Prostate gland (tissue), 2 donors: Measurements from ENCODE around the gene MCFD2. TPM values are rescaled to one million over a fixed set of nuclear protein-coding genes. Genes with fewer than 3 reads are reported as not detected.
"Not testable (repeated sequence)": the region's sequence is repeated elsewhere in the genome, so short reads cannot be mapped to it uniquely, and the experiment has no call there.

ENCODE experiments used
- DNase-seq: peaks from one replicate; pipeline ENCODE4 v3.0.0-alpha.2; 2019; ENCODE audit warnings: low spot score
- H3K27ac ChIP-seq, 2 donors: fragments of 200-600 bp; sonication (generic); 2 replicates each; pipeline ENCODE4 v1.5.1; 2017 to 2019
- H3K27me3 ChIP-seq: fragments of 200-600 bp; sonication (generic); replicated peaks from 2 replicates; pipeline ENCODE4 v1.5.1; 2019; ENCODE audit not compliant: insufficient read depth
- H3K36me3 ChIP-seq, 2 donors: fragments of 200-600 bp; sonication (generic); 1 replicate in 1 of 2; 2 replicates in 1 of 2; pipeline versions ENCODE4 v1.5.1 to v1.8.1; 2017 to 2019
- H3K4me1 ChIP-seq: fragments of 200-600 bp; sonication (generic); replicated peaks from 2 replicates; pipeline ENCODE4 v1.5.1; 2019
- H3K4me3 ChIP-seq, 2 donors: fragments of 200-600 bp; sonication (generic); 2 replicates each; pipeline ENCODE4 v1.5.1; 2017 to 2019
- H3K9me3 ChIP-seq: fragments of 200-600 bp; sonication (generic); 2 replicates; pipeline ENCODE4 v1.5.1; 2017
- POLR2A ChIP-seq: fragments of 450-650 bp; IDR thresholded peaks from one replicate; pipeline ENCODE4 v1.6.1; 2016; ENCODE audit warnings: antibody characterized with exemption, mild to moderate bottlenecking
- POLR2AphosphoS5 ChIP-seq: sonication (generic); formaldehyde crosslinking; IDR thresholded peaks from one replicate; pipeline ENCODE4 v1.6.1; 2017; ENCODE audit warnings: antibody characterized with exemption
- WGBS: methylation state at CpG from one replicate; pipeline ENCODE4 v1.1.5; 2018; 5-methylcytosine and 5-hydroxymethylcytosine counted together
- intact Hi-C: fragments of 100-400 bp; cut with DNase I; formaldehyde crosslinking; loops from one replicate; pipeline ENCODE4 v1.14.2; 2022
- total RNA-seq, 2 donors: library from RNA; depleted of rRNA; stranded (reverse); fragments of >200 nt; gene quantifications; one replicate each; pipeline ENCODE4 v1.1.0, GENCODE V29; 2016
- TF ChIP-seq, protein P1 (sequence below), 4 experiments: fragments of 200-600 bp in 2 of 4; fragments of 450-650 bp in 2 of 4; sonication (generic) in 2 of 4; IDR thresholded peaks; 1 replicate in 3 of 4; 2 replicates in 1 of 4; pipeline ENCODE4 v1.5.1; 2016 to 2019; ENCODE audit warnings: antibody characterized with exemption in 4 of 4, mild to moderate bottlenecking in 2 of 4, moderate library complexity in 2 of 4

The MCFD2 gene
- total RNA-seq, 2 donors from 2014 or later: 77.9 to 88.4 TPM

DNA sequence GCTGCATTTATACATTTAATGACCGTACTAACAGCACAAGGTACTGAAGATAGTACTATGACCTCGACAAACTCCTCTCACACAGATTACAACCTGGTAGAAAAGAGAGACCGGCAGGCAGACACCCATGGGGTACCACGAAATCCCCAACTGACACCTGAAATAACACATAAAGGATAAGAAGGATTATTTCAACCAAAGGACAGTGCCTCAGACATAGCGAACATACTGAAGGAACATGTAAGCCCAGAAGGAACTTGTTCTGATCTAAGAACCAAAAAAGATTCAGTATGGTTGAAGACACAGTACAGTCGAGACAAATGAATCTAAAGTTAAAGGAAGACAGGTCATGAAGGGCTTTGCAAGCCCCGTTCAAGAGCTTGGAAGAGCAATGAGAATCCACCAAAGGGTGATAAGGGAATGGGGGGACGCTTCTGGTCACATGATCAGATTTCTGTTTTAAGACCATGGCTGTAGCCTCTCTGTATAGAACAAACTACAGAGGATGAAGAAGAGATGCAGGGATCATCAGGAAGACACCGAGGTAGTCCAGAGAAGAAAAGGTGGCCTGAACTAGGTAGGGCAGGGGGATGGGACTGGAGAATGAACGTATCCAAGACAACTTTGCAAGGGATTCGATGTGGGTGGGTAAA is 902 bp downstream of the MCFD2 start:
- 29% methylated on average over 11 of the region's 11 CpGs for WGBS
- H3K36me3 ChIP-seq: no peaks in the 10 kb centered on the region
- H3K4me1 ChIP-seq: peaks cover 12% of the 10 kb centered on the region
- intact Hi-C loops: no loop called here
- TF ChIP-seq POLR2A: no peak
- no peak for TF ChIP-seq POLR2AphosphoS5
- TF ChIP-seq, protein P1, sequence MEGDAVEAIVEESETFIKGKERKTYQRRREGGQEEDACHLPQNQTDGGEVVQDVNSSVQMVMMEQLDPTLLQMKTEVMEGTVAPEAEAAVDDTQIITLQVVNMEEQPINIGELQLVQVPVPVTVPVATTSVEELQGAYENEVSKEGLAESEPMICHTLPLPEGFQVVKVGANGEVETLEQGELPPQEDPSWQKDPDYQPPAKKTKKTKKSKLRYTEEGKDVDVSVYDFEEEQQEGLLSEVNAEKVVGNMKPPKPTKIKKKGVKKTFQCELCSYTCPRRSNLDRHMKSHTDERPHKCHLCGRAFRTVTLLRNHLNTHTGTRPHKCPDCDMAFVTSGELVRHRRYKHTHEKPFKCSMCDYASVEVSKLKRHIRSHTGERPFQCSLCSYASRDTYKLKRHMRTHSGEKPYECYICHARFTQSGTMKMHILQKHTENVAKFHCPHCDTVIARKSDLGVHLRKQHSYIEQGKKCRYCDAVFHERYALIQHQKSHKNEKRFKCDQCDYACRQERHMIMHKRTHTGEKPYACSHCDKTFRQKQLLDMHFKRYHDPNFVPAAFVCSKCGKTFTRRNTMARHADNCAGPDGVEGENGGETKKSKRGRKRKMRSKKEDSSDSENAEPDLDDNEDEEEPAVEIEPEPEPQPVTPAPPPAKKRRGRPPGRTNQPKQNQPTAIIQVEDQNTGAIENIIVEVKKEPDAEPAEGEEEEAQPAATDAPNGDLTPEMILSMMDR (IDR thresholded peaks at IDR 0.05): no peak
- H3K27ac ChIP-seq: peak overlapping the region; percentile 92 to 96
- H3K4me3 ChIP-seq: peak overlapping the region; percentile 97 to 100
- DNase-seq: no peak
- H3K27me3 ChIP-seq: no peaks in the 10 kb centered on the region
- H3K9me3 ChIP-seq: no peaks in the 10 kb centered on the region

DNA sequence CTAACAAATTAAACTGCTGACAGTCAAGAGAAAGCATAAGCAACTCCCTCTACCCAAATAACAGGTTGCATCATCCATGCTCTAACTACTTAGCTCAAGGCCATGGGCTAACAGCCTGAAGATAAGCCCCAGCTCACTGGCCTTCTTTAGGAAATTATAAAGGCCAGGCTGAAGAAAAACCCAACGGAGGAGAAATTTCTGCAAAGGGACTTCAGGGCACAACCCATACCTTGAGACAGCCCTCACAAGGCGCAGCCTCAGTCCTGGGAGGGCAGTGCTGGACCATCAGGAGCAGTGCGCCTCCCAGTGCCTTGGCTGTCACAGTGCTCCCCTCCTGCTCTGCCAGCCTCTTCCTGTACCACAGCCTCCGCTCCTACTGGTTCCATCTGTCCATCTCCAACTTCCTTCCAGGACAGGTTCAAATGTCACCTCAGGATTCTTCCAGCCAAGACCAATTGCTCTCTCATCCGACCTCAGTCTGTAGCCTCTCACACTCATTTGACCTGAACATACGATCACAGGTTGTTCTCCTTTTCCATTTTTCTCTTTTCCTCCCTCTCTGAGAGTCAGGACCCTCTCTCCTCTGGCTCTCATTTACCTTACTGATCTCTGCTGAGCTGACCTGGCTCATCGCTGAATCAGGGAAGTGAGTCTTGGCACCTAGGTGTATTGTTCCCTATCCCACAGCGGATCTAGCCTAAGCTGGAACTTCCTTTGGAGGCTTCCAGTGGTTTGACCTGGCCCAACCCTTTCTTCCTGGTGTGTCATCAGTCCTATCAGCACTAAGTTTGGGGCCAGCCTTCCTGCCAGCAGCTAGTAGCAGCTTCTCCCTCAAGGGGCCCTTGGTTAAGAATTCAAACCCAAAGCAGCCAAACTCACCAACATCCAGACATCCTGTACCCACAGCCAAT is 1.9 kb downstream of the MCFD2 start:
- H3K27me3 ChIP-seq: no peaks in the 10 kb centered on the region
- no peaks in the 10 kb centered on the region for H3K9me3 ChIP-seq
- 83% methylated on average over 8 of the region's 8 CpGs for WGBS
- H3K27ac ChIP-seq: no peak overlapping the region
- peaks cover 12% of the 10 kb centered on the region for H3K4me1 ChIP-seq
- peaks cover 0 to 3% of the 10 kb centered on the region in 2 donors for H3K36me3 ChIP-seq
- DNase-seq: no peak
- TF ChIP-seq POLR2AphosphoS5 (no peak), POLR2A (no peak)
- TF ChIP-seq, protein P1 (IDR thresholded peaks at IDR 0.05): no peak
- intact Hi-C loops: no loop called here
- H3K4me3 ChIP-seq: no peak overlapping the region

DNA sequence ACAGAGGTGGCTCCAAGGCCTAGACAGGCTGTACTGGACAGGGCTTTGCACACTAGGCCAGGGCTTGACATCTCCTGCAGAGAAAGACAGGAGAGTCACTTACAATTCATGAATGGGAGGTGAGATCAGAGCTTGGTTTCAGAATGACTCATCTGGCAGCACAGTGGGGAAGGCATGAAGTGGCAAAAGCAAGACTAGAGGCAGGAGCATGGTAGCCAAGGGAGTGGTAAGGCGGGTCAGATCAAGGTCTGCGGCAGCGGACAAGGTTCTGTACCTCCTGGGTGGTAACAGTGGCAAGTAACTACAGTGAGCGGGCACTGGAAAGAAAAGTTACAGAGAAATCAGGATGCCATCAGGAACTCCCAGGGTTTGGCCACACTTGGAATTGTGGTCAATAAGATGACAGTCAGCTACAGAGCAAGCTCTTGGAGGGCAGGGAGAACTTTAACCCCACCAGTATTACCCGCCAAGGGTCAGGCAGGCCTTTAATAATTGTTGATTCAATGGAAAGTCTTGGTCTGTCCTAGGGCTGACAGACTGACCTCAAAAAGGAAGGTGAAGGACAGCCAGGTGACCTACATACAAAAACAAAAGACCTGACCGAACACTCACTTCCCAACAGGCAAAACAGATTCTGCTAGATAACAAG is 5.7 kb downstream of the MCFD2 start:
- H3K4me3 ChIP-seq: no peak overlapping the region
- intact Hi-C loops: no loop called here
- DNase-seq: no peak
- TF ChIP-seq, protein P1 (IDR thresholded peaks at IDR 0.05): no peak
- TF ChIP-seq POLR2A (no peak), POLR2AphosphoS5 (no peak)
- H3K36me3 ChIP-seq: peaks cover 0 to 4% of the 10 kb centered on the region in 2 donors
- H3K27ac ChIP-seq: no peak overlapping the region
- WGBS: 88% methylated on average over 6 of the region's 6 CpGs
- H3K27me3 ChIP-seq: no peaks in the 10 kb centered on the region
- H3K9me3 ChIP-seq: no peaks in the 10 kb centered on the region
- H3K4me1 ChIP-seq: peaks cover 12% of the 10 kb centered on the region

DNA sequence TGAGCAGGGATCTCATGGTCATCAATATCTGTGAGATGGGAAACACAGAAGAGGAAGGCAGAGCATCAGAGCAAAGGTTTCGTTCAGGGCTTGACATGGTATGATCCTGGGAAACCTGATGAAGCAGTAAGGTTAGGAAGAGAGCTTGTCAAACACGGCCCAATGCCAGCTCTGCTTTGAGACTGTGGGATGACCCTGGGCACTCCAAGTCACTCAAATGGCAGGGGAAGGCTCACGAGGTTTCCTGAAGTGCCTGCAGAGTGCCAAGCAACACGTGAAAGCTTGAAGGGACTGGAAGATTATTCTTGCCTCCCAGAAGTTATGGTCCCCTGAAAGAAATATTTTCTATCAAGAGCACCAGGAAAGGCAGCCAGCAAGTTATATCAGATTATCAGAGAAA is 6.5 kb downstream of the MCFD2 start:
- Histone ChIP-seq H3K27me3 (no peaks in the 10 kb centered on the region), H3K27ac (no peak overlapping the region), H3K9me3 (no peaks in the 10 kb centered on the region), H3K4me1 (peaks cover 9% of the 10 kb centered on the region), H3K36me3 (peaks cover 0 to 4% of the 10 kb centered on the region in 2 donors), H3K4me3 (no peak overlapping the region)
- no peak for DNase-seq
- intact Hi-C loops: no loop called here
- TF ChIP-seq POLR2AphosphoS5 (no peak), POLR2A (no peak)
- TF ChIP-seq, protein P1 (IDR thresholded peaks at IDR 0.05): no peak
- 68% methylated on average over 4 of the region's 4 CpGs for WGBS

DNA sequence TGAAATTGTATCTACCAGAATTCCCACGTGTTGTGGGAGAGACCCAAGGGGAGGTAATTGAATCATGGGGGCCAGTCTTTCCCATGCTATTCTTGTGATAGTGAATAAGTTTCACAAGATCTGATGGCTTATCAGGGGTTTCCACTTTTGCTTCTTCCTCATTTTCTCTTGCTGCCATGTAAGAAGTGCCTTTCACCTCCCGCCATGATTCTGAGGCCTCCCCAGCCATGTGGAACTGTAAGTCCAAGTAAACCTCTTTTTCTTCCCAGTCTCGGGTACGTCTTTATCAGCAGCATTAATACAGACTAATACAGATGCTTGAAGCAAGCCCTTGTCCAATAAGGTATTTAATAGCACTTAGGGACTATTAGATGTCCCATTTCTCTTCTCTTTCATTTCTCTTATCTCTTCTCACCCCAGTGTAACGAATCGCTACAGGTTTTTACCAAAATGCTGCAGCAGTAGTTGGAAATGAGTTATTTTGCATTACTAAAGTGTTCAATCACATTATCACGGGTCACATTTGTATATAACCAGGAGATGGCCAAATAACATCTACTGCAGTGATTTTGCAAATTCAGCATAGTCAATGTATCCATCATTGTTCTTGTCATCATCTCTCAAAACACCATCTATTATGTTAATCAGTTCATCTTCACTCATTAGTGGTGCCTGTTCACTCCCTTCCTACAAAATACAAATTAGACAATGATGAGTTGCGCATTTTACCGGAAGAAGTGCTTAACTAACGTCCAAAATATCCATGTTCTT is 10.5 kb downstream of the MCFD2 start:
- WGBS: 92% methylated on average over 10 of the region's 10 CpGs
- H3K27me3 ChIP-seq, H3K27ac ChIP-seq, H3K4me3 ChIP-seq, H3K36me3 ChIP-seq, DNase-seq, H3K9me3 ChIP-seq, intact Hi-C loops, H3K4me1 ChIP-seq: not testable (repeated sequence)

DNA sequence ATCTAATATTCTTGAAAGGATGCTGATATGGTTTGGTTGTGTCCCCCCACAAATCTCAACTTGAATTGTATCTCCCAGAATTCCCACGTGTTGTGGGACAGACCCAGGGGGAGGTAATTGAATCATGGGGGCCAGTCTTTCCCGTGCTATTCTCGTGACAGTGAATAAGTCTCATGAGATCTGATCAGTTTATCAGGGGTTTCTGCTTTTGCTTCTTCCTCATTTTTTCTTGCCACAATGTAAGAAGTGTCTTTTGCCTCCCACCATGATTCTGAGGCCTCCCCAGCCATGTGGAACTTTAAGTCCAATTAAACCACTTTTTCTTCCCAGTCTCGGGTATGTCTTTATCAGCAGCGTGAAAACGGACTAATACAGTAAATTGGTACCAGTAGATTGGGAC is 12.6 kb downstream of the MCFD2 start:
- intact Hi-C loops, H3K27me3 ChIP-seq, DNase-seq, H3K4me1 ChIP-seq, H3K36me3 ChIP-seq, H3K4me3 ChIP-seq, H3K9me3 ChIP-seq, H3K27ac ChIP-seq: not testable (repeated sequence)
- WGBS: 76% methylated on average over 6 of the region's 6 CpGs
